ENCODE measurements around the gene LRRC15. TPM values are rescaled to one million over a fixed set of nuclear protein-coding genes. Genes with fewer than 3 reads are reported as not detected.

Gene LRRC15
- total and polyA plus RNA-seq, 7 donors, result 0.01 to 0.09 (median 0.04) TPM; not detected in 4

DNA sequence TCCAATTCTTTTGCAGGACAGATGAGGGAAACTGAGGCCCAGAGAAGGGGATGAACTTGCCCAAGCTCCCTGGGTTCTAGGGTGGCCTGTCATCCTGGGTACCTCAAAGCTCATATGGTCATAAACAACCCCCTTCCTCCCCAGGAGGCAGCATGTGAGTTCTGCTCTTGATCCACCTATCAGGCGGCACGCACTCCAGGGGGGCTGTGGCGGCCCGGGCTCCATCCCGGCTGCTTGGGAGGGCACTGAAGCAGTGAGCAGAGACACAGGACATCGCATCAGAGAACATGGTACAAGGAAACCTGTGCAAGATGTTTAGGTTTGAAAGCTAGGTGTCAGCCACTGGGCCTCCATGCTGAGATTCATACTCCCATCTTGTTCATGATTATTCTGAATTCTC, 52.6 kb downstream of the LRRC15 start:
- no peak overlapping the region for H3K4me3 ChIP-seq
- H3K27me3 ChIP-seq (ENCODE audit: insufficient read depth in 3 of 3, low read length in 2 of 3), result peaks cover 0 to 29% (median 5%) of the 10 kb centered on the region in 3 donors
- WGBS, 3 donors, result 93 to 95% (median 95%) methylated on average over 6 of the region's 6 CpGs
- DNase-seq (no peak), ATAC-seq (no peak)
- H3K27ac ChIP-seq, result no peak overlapping the region
- intact Hi-C loops (cut with DNase I), result loop anchor here (5.0 to 10.0 kb wide), 4 partner anchors 45 to 312 kb away; partner anchors contain the start of gene HES1 (in 1 of the 2)
- H3K36me3 ChIP-seq (ENCODE audit: insufficient read depth in 1 of 2, low read depth in 1 of 2), result no peaks in the 10 kb centered on the region
- no peaks in the 10 kb centered on the region for H3K9me3 ChIP-seq
- TF ChIP-seq, protein P1, sequence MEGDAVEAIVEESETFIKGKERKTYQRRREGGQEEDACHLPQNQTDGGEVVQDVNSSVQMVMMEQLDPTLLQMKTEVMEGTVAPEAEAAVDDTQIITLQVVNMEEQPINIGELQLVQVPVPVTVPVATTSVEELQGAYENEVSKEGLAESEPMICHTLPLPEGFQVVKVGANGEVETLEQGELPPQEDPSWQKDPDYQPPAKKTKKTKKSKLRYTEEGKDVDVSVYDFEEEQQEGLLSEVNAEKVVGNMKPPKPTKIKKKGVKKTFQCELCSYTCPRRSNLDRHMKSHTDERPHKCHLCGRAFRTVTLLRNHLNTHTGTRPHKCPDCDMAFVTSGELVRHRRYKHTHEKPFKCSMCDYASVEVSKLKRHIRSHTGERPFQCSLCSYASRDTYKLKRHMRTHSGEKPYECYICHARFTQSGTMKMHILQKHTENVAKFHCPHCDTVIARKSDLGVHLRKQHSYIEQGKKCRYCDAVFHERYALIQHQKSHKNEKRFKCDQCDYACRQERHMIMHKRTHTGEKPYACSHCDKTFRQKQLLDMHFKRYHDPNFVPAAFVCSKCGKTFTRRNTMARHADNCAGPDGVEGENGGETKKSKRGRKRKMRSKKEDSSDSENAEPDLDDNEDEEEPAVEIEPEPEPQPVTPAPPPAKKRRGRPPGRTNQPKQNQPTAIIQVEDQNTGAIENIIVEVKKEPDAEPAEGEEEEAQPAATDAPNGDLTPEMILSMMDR (IDR thresholded peaks at IDR 0.05), result no peak
- H3K4me1 ChIP-seq, result peaks cover 7% of the 10 kb centered on the region

DNA sequence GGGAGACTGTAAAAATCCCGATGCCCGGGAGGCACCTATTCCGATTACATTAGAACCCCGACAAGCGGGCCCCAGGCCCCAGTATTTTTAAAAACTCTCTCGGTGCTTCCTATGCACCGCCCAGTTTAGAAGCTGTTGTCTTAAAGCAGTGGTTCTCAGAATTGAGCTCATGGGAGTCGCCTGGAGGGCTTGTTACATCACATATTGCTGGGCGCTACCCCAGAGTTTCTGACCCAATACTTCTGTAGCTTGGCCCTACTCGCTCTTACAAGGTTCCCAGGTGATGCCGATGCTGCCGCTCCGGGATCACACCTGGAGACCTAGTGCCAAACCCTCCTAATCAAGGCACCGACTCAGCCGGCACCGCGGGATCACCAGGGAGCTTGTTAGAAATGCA, 53.6 kb downstream of the LRRC15 start:
- no peak for DNase-seq
- Histone ChIP-seq H3K36me3 (ENCODE audit: insufficient read depth in 1 of 2, low read depth in 1 of 2) (no peaks in the 10 kb centered on the region), H3K4me3 (peak overlapping the region; percentile 63), H3K27ac (no peak overlapping the region), H3K4me1 (peaks cover 7% of the 10 kb centered on the region), H3K9me3 (no peaks in the 10 kb centered on the region), H3K27me3 (ENCODE audit: insufficient read depth in 3 of 3, low read length in 2 of 3) (peaks cover 0 to 36% (median 5%) of the 10 kb centered on the region in 3 donors)
- TF ChIP-seq, protein P1 (IDR thresholded peaks at IDR 0.05), result no peak
- ATAC-seq, result peak; percentile 10 to 26 (median 18)
- intact Hi-C loops (cut with DNase I), result loop anchor here (2.0 to 10.0 kb wide), 7 partner anchors 44 to 535 kb away; partner anchors contain the start of gene HES1 (in 1 of the 2)
- 27 to 33% (median 31%) methylated on average over 17 of the region's 17 CpGs for WGBS, 3 donors

DNA sequence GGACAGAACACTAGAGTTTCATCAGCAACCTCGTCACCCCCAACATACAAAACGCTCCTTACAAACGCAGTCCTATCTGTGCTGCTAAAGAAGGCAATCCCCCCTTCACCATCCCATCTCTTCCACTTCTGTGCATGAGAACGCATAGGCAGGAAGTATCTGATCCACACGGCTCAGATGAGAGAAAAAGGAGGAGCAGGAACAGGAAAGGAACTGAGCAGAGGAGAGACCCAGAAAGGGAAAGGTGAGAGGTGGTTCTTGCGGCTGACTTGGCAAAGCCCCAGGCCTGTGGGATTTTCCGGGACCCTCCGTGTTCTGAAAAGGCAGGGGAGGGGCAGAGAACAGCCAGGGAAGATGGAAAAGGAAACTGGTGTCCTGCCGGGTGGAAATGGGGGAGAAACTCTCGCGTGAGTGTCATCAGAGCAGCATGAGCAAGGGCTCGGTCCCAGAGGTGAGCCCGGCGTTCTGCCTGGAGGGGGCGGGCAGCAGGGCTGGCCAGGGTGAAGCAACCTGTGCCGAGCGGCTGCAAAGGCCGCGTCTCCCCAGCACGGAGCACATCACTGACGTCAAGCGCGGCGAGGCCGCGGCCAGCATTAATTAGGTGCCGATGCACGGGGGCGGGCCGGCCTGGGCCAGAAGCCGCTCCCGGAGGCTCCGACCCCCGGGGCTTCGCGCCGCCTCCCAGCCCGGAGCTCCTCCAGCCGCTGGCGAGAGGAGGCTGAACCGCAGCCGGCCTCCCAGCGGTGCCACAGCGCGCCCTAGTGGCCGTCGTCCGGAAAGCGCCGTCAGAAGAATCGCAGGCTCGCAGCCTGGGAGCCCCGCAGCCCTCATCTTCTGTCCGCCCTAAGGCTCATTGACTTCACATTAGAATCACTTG, 54.2 kb downstream of the LRRC15 start:
- intact Hi-C loops (cut with DNase I), result loop anchor here (2.0 to 10.0 kb wide), 7 partner anchors 43 to 535 kb away; partner anchors contain the start of gene HES1 (in 1 of the 2)
- DNase-seq (peak; percentile 88 to 91), ATAC-seq (peak; percentile 85 to 90 (median 88))
- 2 to 4% (median 3%) methylated on average over 41 to 54 of the region's 54 CpGs for WGBS, 3 donors
- no peaks in the 10 kb centered on the region for H3K36me3 ChIP-seq (ENCODE audit: insufficient read depth in 1 of 2, low read depth in 1 of 2)
- TF ChIP-seq, protein P1 (IDR thresholded peaks at IDR 0.05), result peak; percentile 98
- H3K9me3 ChIP-seq, result no peaks in the 10 kb centered on the region
- peaks cover 7% of the 10 kb centered on the region for H3K4me1 ChIP-seq
- no peak overlapping the region for H3K27ac ChIP-seq
- peaks cover 0 to 36% (median 5%) of the 10 kb centered on the region in 3 donors for H3K27me3 ChIP-seq (ENCODE audit: insufficient read depth in 3 of 3, low read length in 2 of 3)
- peak overlapping the region; percentile 63 for H3K4me3 ChIP-seq

DNA sequence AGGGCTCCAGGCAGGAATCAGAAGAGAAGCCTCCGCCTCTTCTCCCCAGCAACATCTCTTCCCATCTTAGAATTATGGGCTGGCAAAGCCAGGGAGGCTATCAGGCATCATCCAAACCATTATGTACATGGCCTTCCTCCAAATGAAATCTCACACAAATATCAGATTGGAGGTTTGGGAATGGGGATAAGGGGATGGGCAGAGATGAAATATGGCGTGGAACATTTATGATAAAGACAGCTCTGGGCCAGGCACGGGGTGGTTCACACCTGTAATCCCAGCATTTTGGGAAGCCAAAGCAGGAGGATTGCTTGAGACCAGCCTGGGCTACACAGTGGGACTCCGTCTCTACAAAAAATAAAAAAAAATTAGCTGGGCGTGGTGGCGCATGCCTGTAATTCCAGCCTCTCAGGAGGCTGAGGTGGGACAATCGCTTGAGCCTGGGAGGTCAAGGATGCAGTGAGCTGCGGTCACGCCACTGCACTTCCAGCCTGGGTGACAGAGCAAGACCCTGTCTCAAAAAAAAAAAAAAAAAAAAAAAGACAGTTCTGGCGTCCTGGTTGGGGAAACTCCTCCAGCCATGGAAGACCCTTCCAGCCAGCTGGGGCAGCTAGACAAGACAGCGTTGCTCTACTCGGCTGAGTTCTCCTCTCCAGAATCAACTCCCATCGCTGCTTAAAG, 55.0 kb downstream of the LRRC15 start:
- intact Hi-C loops (cut with DNase I), result loop anchor here (2.0 to 10.0 kb wide), 9 partner anchors 42 to 534 kb away; partner anchors contain the start of gene HES1 (in 1 of the 2)
- H3K4me1 ChIP-seq, result peaks cover 7% of the 10 kb centered on the region
- 70 to 74% (median 71%) methylated on average over 12 to 13 of the region's 13 CpGs for WGBS, 3 donors
- H3K27me3 ChIP-seq (ENCODE audit: insufficient read depth in 3 of 3, low read length in 2 of 3), result peaks cover 0 to 36% (median 5%) of the 10 kb centered on the region in 3 donors
- H3K4me3 ChIP-seq, result peak overlapping the region; percentile 63
- no peaks in the 10 kb centered on the region for H3K9me3 ChIP-seq
- TF ChIP-seq, protein P1 (IDR thresholded peaks at IDR 0.05), result no peak
- peak in 1 of 4 donors; percentile 6 for ATAC-seq
- H3K36me3 ChIP-seq (ENCODE audit: insufficient read depth in 1 of 2, low read depth in 1 of 2), result no peaks in the 10 kb centered on the region
- DNase-seq, result no peak
- no peak overlapping the region for H3K27ac ChIP-seq
